Natural killer cell treated with Interleukin-12 subunit alpha and Interleukin-12 subunit beta and Interleukin-15 and Interleukin-18, amount 100 ng/mL, for 72 hours (primary cell): Measurements from ENCODE around the gene OVAAL. TPM values are rescaled to one million over a fixed set of nuclear protein-coding genes. Genes with fewer than 3 reads are reported as not detected.
A peak's percentile ranks its signal among the peaks of the same experiment; 100 is the strongest.

ENCODE experiments used
- ATAC-seq, 2 donors: fragments of 150-1000 bp; cut with Tn5 transposase in 1 of 2; sonication (Bioruptor Pico), chemical (Tn5 transposase) in 1 of 2; 2 replicates each; pipeline ENCODE4 v1.10.0; 2021
- DNase-seq: peaks from one replicate; pipeline ENCODE4 v3.0.0; 2022; ENCODE audit warnings: low spot score
- H3K27ac Mint-ChIP-seq, 2 donors: 1 replicate in 1 of 2; 2 replicates in 1 of 2; pipeline ENCODE4 v1.8.0; 2022; ENCODE audit warnings: mixed read lengths in 2 of 2, mild to moderate bottlenecking in 1 of 2, moderate library complexity in 1 of 2
- H3K27me3 Mint-ChIP-seq, 2 donors: 1 replicate in 1 of 2; 2 replicates in 1 of 2; pipeline ENCODE4 v1.8.0; 2022; ENCODE audit warnings: mixed read lengths in 2 of 2
- H3K36me3 Mint-ChIP-seq: one replicate; pipeline ENCODE4 v1.8.0; 2022; ENCODE audit warnings: mixed read lengths
- H3K4me1 Mint-ChIP-seq, 2 donors: 1 replicate in 1 of 2; 2 replicates in 1 of 2; pipeline ENCODE4 v1.8.0; 2022; ENCODE audit warnings: low read depth in 2 of 2, mixed read lengths in 2 of 2, mild to moderate bottlenecking in 1 of 2
- H3K4me3 Mint-ChIP-seq: one replicate; pipeline ENCODE4 v1.8.0; 2022; ENCODE audit warnings: mixed read lengths
- H3K9me3 Mint-ChIP-seq: 2 replicates; pipeline ENCODE4 v1.8.0; 2022; ENCODE audit warnings: mixed read lengths
- total RNA-seq, 2 donors: library from RNA; stranded (reverse); gene quantifications; one replicate each; pipeline ENCODE4 v1.2.3, GENCODE V29; 2022

The OVAAL gene
- total RNA-seq, 2 donors from 2014 or later, result not detected

GRCh38 chr1:180593382-180593781 lies 34.6 kb downstream of the OVAAL start:
- ATAC-seq, result peak in 1 of 2 donors; percentile 11
- Mint-ChIP-seq H3K4me3 (no peak overlapping the region), H3K27me3 (peaks cover 11 to 13% of the 10 kb centered on the region in 2 donors), H3K36me3 (no peaks in the 10 kb centered on the region), H3K9me3 (no peaks in the 10 kb centered on the region), H3K27ac (no peak overlapping the region), H3K4me1 (no peaks in the 10 kb centered on the region)
- no peak for DNase-seq

- ATAC-seq, result no peak
- no peak for DNase-seq
- H3K27ac Mint-ChIP-seq, result no peak overlapping the region
Measured at GRCh38 chr1:180594723-180595122, 36.0 kb downstream of the OVAAL start.

GRCh38 chr1:180595966-180596365 lies 37.2 kb downstream of the OVAAL start:
- peaks cover 11 to 13% of the 10 kb centered on the region in 2 donors for H3K27me3 Mint-ChIP-seq
- DNase-seq, result no peak
- H3K4me1 Mint-ChIP-seq, result no peaks in the 10 kb centered on the region
- H3K27ac Mint-ChIP-seq, result no peak overlapping the region
- H3K9me3 Mint-ChIP-seq, result no peaks in the 10 kb centered on the region
- H3K4me3 Mint-ChIP-seq, result no peak overlapping the region
- no peaks in the 10 kb centered on the region for H3K36me3 Mint-ChIP-seq
- ATAC-seq, result no peak

More at GRCh38 chr1:180594723-180595122, 36.0 kb downstream of the OVAAL start:
- Mint-ChIP-seq H3K9me3 (no peaks in the 10 kb centered on the region), H3K4me3 (no peak overlapping the region), H3K36me3 (no peaks in the 10 kb centered on the region), H3K4me1 (no peaks in the 10 kb centered on the region), H3K27me3 (peaks cover 11 to 13% of the 10 kb centered on the region in 2 donors)

- H3K9me3 Mint-ChIP-seq, result no peaks in the 10 kb centered on the region
- H3K36me3 Mint-ChIP-seq, result no peaks in the 10 kb centered on the region
- peaks cover 13 to 15% of the 10 kb centered on the region in 2 donors for H3K27me3 Mint-ChIP-seq
- no peak overlapping the region for H3K27ac Mint-ChIP-seq
- no peak for DNase-seq
- no peak overlapping the region for H3K4me3 Mint-ChIP-seq
- no peak for ATAC-seq
- H3K4me1 Mint-ChIP-seq, result no peaks in the 10 kb centered on the region
Measured at GRCh38 chr1:180597520-180597919, 38.8 kb downstream of the OVAAL start.

- Mint-ChIP-seq H3K9me3 (no peaks in the 10 kb centered on the region), H3K27ac (no peak overlapping the region), H3K36me3 (no peaks in the 10 kb centered on the region), H3K4me1 (no peaks in the 10 kb centered on the region), H3K4me3 (no peak overlapping the region), H3K27me3 (peaks cover 13% of the 10 kb centered on the region in 2 donors)
- no peak for DNase-seq
- ATAC-seq, result no peak
Measured at GRCh38 chr1:180598333-180598974, 39.7 kb downstream of the OVAAL start.

- H3K36me3 Mint-ChIP-seq, result no peaks in the 10 kb centered on the region
- no peak overlapping the region for H3K4me3 Mint-ChIP-seq
- ATAC-seq (no peak), DNase-seq (no peak)
- no peaks in the 10 kb centered on the region for H3K9me3 Mint-ChIP-seq
- peaks cover 6 to 12% of the 10 kb centered on the region in 2 donors for H3K27me3 Mint-ChIP-seq
- H3K27ac Mint-ChIP-seq, result no peak overlapping the region
- no peaks in the 10 kb centered on the region for H3K4me1 Mint-ChIP-seq
Measured at GRCh38 chr1:180600343-180600742, 41.6 kb downstream of the OVAAL start.

- Mint-ChIP-seq H3K4me3 (no peak overlapping the region), H3K27ac (no peak overlapping the region), H3K36me3 (no peaks in the 10 kb centered on the region), H3K27me3 (peaks cover 6 to 15% of the 10 kb centered on the region in 2 donors), H3K9me3 (no peaks in the 10 kb centered on the region), H3K4me1 (no peaks in the 10 kb centered on the region)
- no peak for ATAC-seq
- no peak for DNase-seq
Measured at GRCh38 chr1:180601512-180601911, 42.7 kb downstream of the OVAAL start.

- Mint-ChIP-seq H3K9me3 (no peaks in the 10 kb centered on the region), H3K36me3 (no peaks in the 10 kb centered on the region), H3K27ac (no peak overlapping the region), H3K27me3 (peaks cover 0 to 9% of the 10 kb centered on the region in 2 donors), H3K4me3 (no peak overlapping the region), H3K4me1 (no peaks in the 10 kb centered on the region)
- DNase-seq (no peak), ATAC-seq (peak in 1 of 2 donors; percentile 52)
Measured at GRCh38 chr1:180603223-180603849, 44.6 kb downstream of the OVAAL start.

- H3K27ac Mint-ChIP-seq, result no peak overlapping the region
- DNase-seq (no peak), ATAC-seq (no peak)
- no peak overlapping the region for H3K4me3 Mint-ChIP-seq
- H3K9me3 Mint-ChIP-seq, result no peaks in the 10 kb centered on the region
- H3K4me1 Mint-ChIP-seq, result no peaks in the 10 kb centered on the region
- no peaks in the 10 kb centered on the region for H3K36me3 Mint-ChIP-seq
- peaks cover 0 to 9% of the 10 kb centered on the region in 2 donors for H3K27me3 Mint-ChIP-seq
Measured at GRCh38 chr1:180603850-180604226, 45.1 kb downstream of the OVAAL start.

GRCh38 chr1:180606155-180606554 lies 47.4 kb downstream of the OVAAL start:
- Mint-ChIP-seq H3K4me3 (no peak overlapping the region), H3K9me3 (no peaks in the 10 kb centered on the region), H3K27ac (no peak overlapping the region), H3K27me3 (peaks cover 0 to 11% of the 10 kb centered on the region in 2 donors), H3K4me1 (peaks cover 0 to 2% of the 10 kb centered on the region in 2 donors), H3K36me3 (no peaks in the 10 kb centered on the region)
- DNase-seq (no peak), ATAC-seq (no peak)

GRCh38 chr1:180609643-180610555 lies 51.1 kb downstream of the OVAAL start:
- no peak overlapping the region for H3K27ac Mint-ChIP-seq

GRCh38 chr1:180610556-180611015 lies 51.8 kb downstream of the OVAAL start:
- Mint-ChIP-seq H3K9me3 (no peaks in the 10 kb centered on the region), H3K4me3 (no peak overlapping the region), H3K36me3 (no peaks in the 10 kb centered on the region), H3K27me3 (peaks cover 0 to 6% of the 10 kb centered on the region in 2 donors), H3K27ac (no peak overlapping the region), H3K4me1 (peaks cover 0 to 5% of the 10 kb centered on the region in 2 donors)
- ATAC-seq, result no peak
- DNase-seq, result no peak

More at GRCh38 chr1:180609643-180610555, 51.1 kb downstream of the OVAAL start:
- Mint-ChIP-seq H3K27me3 (peaks cover 0 to 6% of the 10 kb centered on the region in 2 donors), H3K36me3 (no peaks in the 10 kb centered on the region), H3K4me3 (no peak overlapping the region), H3K4me1 (peaks cover 0 to 5% of the 10 kb centered on the region in 2 donors), H3K9me3 (no peaks in the 10 kb centered on the region)
- DNase-seq (no peak), ATAC-seq (no peak)

GRCh38 chr1:180611016-180611930 lies 52.5 kb downstream of the OVAAL start:
- no peak for DNase-seq
- ATAC-seq, result no peak
- Mint-ChIP-seq H3K9me3 (no peaks in the 10 kb centered on the region), H3K4me3 (no peak overlapping the region), H3K27ac (no peak overlapping the region), H3K27me3 (peaks cover 0 to 3% of the 10 kb centered on the region in 2 donors), H3K4me1 (peaks cover 0 to 5% of the 10 kb centered on the region in 2 donors), H3K36me3 (no peaks in the 10 kb centered on the region)
